Upper lobe of left lung (tissue), 4 donors: ENCODE data around the gene SERHL2.

Experiments used
- POLR2A ChIP-seq, 4 donors: fragments of 450-650 bp; IDR thresholded peaks; one replicate each; pipeline ENCODE4 v1.5.1; 2016 to 2017; ENCODE audit warnings: antibody characterized with exemption in 4 of 4, mild to moderate bottlenecking in 2 of 4
- TF ChIP-seq, protein P1 (sequence below), 6 experiments: fragments of 450-650 bp in 4 of 6; fragments of 200-600 bp in 2 of 6; sonication (generic) in 2 of 6; IDR thresholded peaks; one replicate each; pipeline ENCODE4 v1.5.1; 2016 to 2019; ENCODE audit warnings: antibody characterized with exemption in 6 of 6

DNA sequence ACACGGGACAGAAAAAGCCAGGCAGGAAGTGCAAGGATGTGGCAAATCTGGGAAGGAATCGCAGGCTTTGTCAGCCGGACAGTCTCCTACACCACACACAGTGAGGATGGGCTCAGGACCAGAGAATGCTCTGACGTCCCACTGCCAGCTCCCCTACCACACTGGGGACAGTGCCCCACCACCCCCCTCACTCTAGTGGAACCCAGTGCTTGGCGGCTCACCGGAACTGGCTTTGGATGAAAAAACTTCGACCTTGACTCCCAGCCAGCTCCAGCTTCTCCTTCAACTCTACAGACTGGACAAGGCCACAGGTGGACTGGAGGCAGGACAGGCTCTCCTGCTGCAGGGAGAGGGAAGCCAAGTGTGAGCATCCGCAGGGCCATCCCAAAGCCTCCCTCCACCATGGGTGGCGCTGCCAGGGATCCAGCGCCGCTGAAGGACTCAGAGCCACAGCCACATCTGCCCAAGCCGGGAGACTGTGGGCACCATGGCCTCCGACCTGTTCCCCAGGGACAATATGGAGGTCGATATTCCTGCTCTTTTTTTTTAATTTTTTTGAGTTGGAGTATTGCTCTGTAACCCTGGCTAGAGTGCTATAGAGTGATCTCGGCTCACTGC, 24.0 kb downstream of the SERHL2 start:
- no peak for TF ChIP-seq POLR2A (IDR thresholded peaks at IDR 0.05)
- TF ChIP-seq, protein P1, sequence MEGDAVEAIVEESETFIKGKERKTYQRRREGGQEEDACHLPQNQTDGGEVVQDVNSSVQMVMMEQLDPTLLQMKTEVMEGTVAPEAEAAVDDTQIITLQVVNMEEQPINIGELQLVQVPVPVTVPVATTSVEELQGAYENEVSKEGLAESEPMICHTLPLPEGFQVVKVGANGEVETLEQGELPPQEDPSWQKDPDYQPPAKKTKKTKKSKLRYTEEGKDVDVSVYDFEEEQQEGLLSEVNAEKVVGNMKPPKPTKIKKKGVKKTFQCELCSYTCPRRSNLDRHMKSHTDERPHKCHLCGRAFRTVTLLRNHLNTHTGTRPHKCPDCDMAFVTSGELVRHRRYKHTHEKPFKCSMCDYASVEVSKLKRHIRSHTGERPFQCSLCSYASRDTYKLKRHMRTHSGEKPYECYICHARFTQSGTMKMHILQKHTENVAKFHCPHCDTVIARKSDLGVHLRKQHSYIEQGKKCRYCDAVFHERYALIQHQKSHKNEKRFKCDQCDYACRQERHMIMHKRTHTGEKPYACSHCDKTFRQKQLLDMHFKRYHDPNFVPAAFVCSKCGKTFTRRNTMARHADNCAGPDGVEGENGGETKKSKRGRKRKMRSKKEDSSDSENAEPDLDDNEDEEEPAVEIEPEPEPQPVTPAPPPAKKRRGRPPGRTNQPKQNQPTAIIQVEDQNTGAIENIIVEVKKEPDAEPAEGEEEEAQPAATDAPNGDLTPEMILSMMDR (IDR thresholded peaks at IDR 0.05), result no peak
